Breast epithelium (tissue), 3 donors: Measurements from ENCODE around the gene KCNK4.

Experiments
- POLR2AphosphoS5 ChIP-seq, 3 donors: sonication (generic); formaldehyde crosslinking; IDR thresholded peaks; one replicate each; pipeline ENCODE4 v1.6.1; 2017; ENCODE audit warnings: antibody characterized with exemption in 3 of 3
- TF ChIP-seq, protein P1 (sequence below), 3 donors: fragments of 450-650 bp; IDR thresholded peaks; one replicate each; pipeline ENCODE4 v1.5.1; 2016 to 2017; ENCODE audit warnings: antibody characterized with exemption in 3 of 3, mild to moderate bottlenecking in 3 of 3, moderate library complexity in 3 of 3

DNA sequence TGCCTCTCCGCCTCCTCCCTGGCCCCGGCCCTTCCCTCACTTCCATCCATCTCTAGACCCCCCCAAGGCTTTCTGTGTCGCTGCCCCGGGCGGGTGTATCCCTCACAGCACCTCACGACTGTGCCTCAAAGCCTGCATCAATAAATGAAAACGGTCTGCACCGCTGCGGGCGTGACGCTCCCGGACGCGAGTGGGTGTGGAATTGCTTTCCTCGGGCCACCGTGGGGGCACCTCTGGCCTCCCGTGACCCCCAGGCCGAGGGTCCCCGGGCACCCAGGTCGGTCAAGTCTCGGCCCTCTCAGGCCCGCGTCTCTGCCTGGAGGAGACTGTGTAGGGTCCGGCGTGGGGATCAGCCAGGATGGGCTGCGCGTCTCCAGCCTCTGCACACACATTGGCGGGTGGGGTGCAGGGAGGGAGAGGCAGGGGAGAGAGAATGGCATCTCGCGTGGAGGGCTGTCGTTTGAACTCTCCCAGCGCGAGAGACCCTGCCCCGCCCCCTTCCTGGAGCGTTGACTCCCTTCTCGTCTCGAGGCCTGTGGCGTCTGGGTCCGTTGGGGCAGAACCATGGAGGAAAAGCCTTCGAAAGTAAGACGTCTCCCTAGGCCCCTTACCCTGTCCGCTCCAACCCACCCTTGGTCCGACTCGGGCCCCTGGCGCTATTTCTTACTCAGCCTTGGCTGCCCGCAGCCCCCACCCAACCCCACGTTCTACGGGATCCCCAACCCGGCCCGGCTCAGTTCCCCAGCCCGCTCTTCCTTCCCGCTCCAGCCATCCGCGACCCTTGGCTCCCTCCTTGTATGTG is 8.9 kb downstream of the KCNK4 start, which contains the start of gene CATSPERZ:
- TF ChIP-seq, protein P1, sequence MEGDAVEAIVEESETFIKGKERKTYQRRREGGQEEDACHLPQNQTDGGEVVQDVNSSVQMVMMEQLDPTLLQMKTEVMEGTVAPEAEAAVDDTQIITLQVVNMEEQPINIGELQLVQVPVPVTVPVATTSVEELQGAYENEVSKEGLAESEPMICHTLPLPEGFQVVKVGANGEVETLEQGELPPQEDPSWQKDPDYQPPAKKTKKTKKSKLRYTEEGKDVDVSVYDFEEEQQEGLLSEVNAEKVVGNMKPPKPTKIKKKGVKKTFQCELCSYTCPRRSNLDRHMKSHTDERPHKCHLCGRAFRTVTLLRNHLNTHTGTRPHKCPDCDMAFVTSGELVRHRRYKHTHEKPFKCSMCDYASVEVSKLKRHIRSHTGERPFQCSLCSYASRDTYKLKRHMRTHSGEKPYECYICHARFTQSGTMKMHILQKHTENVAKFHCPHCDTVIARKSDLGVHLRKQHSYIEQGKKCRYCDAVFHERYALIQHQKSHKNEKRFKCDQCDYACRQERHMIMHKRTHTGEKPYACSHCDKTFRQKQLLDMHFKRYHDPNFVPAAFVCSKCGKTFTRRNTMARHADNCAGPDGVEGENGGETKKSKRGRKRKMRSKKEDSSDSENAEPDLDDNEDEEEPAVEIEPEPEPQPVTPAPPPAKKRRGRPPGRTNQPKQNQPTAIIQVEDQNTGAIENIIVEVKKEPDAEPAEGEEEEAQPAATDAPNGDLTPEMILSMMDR (IDR thresholded peaks at IDR 0.05), result no peak
- no peak for TF ChIP-seq POLR2AphosphoS5 (IDR thresholded peaks at IDR 0.05)
